Germinal center (tissue), 1 donor: ENCODE results near the gene GABBR2.

Source experiments
- DNase-seq: peaks from one replicate; pipeline ENCODE4 v3.0.0; 2012; ENCODE audit warnings: mixed read lengths, low spot score

The GABBR2 gene

GRCh38 chr9:98538626-98539031 is 170.1 kb downstream of the GABBR2 start:
- no peak for DNase-seq

DNA sequence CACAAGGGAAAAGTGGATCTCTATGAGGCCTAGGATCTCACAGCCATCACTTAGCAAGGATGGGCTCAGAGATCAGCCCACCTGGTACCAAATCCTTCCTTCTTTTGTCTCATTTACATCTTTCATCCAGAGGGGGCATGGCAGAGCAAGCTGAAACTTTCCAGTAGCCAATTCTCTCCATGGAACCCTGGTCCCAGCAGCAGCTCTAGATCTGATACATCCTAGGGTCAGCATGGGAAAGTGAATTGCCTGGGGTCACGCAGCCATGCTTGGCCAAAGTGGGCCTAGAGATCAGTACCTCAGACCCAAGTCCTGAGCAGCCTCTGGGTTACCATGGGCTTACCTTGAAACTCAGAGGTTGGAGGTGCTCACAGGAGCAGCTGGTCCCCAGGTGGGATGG is 170.5 kb downstream of the GABBR2 start:
- DNase-seq = no peak

- peak; percentile 39 for DNase-seq
These were observed 172.1 kb downstream of the GABBR2 start for GRCh38 chr9:98536542-98537173.

DNA sequence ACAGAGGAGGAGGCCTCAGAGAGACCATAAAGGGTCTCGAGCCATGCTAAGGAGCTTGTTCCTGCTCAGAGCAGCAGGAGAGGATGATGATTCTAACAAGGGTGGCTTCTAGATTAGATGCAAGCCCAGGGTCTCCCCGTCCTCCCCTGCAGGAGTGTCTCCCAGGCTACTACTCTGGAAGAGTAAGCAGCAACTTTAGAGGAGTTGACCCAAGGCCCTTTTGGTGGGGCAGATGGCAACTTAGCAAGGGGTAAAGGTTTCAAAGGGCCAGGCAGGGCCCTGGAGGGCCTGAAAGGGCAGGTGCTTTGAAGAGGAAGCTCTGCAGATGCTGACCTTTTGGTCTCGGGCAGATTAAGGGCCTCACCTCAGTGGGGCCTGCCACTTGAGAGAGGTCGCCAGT is 174.9 kb downstream of the GABBR2 start:
- DNase-seq = no peak

DNA sequence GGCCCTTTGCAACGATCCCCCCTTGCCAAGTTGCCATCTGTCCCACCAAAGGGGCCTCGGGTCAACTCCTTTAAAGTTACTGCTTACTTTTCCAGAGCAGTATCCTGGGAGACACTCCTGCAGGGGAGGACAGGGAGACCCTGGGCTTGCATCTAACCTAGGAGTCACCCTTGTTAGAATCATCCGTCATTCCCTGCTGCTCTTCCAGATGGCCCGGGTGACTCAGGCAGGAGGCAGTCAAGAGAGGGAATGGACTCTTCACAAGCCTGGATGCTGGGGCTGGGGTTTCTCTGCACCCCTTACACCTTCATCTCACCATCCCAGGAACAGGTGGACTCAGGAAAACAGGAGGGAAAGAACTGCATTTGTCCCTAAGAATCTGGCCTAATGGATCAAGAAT is 175.6 kb downstream of the GABBR2 start:
- DNase-seq = no peak

DNA sequence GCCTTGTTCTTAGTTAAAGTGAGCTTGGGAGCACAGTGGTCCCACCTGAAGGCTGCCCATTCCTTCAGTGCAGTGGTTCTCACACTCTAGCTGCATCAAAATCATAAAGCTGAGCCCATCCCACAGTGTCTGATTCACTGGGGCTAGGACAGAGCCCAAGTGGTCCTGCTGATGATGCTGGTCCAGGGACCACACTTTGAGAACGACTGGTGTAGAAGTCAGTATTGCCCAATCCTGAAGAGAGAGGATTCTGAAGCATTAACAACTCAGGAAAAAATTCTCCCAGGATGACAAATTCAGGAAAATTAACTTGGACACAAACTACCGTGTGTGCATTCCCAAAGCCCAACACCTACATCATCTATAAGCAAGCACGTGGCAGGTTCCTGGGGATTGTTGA is 176.2 kb downstream of the GABBR2 start:
- DNase-seq = no peak

GRCh38 chr9:98532147-98532546 is 176.6 kb downstream of the GABBR2 start:
- DNase-seq = no peak

DNA sequence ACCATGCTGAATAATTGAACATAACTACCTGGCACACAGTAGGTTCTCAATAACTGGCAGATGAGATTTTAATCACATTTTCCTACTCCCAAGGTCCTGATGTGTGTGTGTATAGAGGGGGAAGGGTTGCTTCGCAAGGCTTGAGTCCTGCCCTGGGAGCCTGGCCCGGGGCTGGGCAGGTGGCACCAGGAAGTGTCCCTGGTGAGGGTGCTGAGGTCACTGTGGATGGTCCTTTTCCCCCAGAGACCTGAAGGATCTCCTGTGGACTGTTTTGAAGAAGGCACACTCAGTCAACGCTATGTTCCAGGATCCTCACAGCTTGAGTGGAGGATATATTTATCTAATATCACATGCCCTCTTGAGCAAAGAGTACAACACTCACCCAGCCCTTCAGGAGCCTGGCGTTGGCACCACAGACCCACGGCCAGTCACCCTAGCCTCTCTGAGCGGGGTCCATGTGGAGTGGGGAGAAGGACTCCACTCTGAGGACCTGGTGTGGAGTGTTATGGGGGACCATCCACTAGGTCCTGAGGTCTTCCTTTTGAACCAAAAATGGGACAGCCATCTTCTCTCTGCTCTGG is 177.8 kb downstream of the GABBR2 start:
- DNase-seq = no peak

- DNase-seq = no peak
These were observed 178.5 kb downstream of the GABBR2 start for GRCh38 chr9:98530275-98530674.

GRCh38 chr9:98529841-98530240 is 178.9 kb downstream of the GABBR2 start:
- DNase-seq = no peak

GRCh38 chr9:98523231-98523901 is 185.4 kb downstream of the GABBR2 start:
- DNase-seq = no peak

DNA sequence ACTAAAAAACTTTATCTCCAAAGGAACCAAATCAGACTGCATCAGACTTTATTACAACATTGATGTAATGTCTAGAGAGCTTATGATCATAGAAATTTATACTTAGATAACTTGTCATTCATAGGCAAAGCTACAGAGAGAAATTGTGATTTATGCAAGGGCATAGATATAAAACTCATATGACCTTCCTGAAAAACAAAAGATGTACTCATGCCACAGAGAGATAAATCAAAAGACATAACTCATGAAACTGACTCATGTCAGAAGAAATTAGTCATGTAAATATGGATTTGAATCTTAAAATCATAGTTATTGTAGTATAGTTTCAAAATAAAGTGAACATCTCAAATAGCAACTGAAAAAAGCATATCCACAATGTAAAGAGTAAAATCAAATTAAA is 186.2 kb downstream of the GABBR2 start:
- no peak for DNase-seq

DNA sequence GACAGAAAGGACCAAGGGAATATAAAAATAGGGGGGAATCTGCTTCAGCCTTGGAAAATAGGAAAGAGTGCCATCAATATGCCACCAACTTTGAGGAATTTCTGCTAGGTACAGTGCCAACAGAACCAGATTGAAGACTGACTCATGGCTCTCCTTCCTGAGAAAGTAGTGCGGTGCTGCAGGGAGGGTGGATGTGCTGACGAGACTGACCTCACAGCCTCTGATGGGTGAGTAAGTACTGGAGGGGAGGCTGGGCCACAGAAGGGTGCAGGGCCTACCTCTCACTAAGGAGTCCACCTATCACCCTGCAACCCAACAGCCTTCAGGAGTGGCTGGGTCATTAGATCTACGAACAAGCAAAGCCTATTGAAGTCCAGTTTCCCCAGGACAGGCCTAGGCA is 187.6 kb downstream of the GABBR2 start:
- DNase-seq = no peak

DNA sequence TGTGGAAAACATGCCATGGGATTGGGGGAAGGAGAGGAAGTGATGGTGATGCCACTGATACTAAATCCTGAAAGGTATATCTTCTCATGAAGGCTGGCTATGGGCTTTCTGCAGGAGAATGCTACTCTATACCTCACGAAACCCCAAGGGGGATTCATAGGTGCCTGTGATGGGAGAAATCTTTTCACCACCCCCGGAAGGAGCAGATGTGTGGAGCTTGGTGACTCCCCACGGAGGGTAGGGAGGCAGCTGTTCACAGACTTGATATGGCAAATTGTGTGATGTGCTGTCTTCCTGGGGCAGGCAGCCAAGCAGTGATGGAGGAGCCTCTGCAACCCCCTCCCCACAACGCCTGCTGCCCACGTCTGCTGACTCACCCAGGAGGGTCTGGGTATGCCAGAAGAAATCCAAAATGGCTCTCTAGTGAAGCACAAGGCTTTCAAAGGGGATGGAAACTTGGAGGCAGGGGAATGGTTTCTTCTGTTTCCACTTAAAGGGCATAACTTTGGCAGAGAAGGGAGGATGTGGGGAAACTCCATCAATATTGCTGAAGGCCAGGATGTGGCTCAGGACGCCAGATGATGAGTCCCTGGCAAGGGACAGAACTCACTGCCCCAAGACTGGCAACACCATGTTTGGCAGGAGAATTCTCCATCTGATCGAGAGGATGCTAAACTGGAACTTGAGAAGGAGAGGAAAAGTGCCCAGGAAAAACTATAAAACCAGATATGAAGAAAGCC is 188.3 kb downstream of the GABBR2 start:
- no peak for DNase-seq

GRCh38 chr9:98519641-98520040 is 189.1 kb downstream of the GABBR2 start:
- no peak for DNase-seq

GRCh38 chr9:98518556-98518955 is 190.2 kb downstream of the GABBR2 start:
- no peak for DNase-seq

DNA sequence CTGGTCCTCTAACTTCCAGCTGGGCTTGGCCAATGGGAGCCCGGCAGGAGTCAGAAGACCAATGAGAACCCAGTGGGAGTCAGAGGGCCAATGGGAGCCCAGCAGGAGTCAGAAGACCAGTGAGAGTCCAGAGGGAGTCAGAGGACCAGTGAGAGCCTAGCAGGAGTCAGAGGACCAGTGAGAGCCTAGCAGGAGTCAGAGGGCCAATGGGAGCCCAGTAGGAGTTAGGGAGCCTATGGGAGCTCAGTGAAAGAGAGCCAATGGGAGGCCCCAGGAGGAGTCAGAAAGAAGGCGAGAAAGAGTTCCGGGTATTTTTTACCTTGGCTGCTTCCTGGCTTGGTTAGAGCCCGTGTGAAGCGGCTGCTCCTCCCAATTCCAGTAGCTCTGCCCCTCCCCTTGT is 191.0 kb downstream of the GABBR2 start:
- no peak for DNase-seq

- no peak for DNase-seq
These were observed 191.7 kb downstream of the GABBR2 start for GRCh38 chr9:98516897-98517503.

DNA sequence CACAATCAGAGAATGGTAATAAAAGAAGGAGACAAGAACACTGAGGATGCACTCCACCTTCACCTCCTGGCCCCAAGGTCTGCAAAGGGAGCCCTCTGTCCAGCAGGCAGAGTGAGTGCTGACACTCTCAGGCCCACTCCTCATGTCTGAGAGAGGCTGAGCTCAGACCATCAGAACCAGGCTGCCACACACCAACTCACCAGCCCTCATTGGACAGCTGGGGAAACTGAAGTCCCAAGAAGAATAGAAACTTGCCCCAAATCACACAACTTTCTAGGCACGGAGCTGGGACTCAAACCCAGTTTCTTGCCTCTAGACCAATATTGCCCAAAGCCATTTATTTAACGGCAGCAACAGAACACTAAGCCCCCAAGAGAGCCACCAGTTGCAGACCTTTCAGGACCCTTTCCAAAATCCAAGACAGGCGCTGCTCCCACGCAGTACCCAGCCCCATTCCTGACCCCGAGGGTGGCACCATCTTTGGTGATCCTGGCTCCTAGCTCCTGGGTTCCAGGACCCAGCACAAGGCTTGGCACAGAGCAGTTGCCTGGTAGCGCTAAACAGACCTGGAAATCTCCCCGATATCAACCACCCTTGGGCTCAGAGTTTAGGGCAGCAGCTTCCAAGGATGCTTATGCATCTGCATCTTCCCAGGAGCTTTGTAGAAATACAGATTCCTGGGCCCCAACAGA is 192.4 kb downstream of the GABBR2 start:
- DNase-seq = no peak

- no peak for DNase-seq
These were observed 193.1 kb downstream of the GABBR2 start for GRCh38 chr9:98515506-98516204.

DNA sequence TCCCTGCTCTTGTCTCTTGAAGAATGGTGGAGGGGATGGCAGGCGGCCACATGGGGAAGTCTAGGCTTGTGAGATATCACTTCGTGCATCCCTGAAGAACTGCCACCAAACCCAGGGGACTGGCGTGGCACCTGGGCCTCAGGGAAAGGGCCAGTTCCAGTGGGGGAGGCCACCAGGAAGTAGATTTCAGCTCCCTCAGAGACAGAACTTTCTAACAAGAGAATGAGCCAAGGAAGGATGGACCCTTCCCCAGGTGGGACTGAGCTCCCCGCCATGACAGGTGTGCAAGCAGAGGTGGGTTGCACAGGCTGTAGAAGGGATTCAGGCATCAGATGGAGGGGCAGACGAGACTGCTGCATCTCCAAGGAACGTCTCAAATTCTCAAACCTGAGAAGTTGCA is 193.9 kb downstream of the GABBR2 start:
- no peak for DNase-seq
